Muscle of leg (tissue), 11 donors: Measurements from ENCODE around the gene ACOT8. TPM values are rescaled to one million over a fixed set of nuclear protein-coding genes. Genes with fewer than 3 reads are reported as not detected.

ENCODE experiments used
- DNase-seq: peaks from one replicate; pipeline ENCODE4 v3.0.0; 2013
- H3K27ac ChIP-seq: one replicate; pipeline ENCODE4 v1.5.1; 2013; ENCODE audit warnings: mild to moderate bottlenecking, low read length, control low read depth
- H3K27me3 ChIP-seq: one replicate; pipeline ENCODE4 v1.6.1; 2013; ENCODE audit warnings: low read length; ENCODE audit not compliant: control insufficient read depth, insufficient read depth
- H3K36me3 ChIP-seq: one replicate; pipeline ENCODE4 v1.6.1; 2013; ENCODE audit warnings: low read length; ENCODE audit not compliant: control insufficient read depth, insufficient read depth
- H3K4me1 ChIP-seq: one replicate; pipeline ENCODE4 v1.6.1; 2013; ENCODE audit warnings: low read length; ENCODE audit not compliant: control insufficient read depth, insufficient read depth
- H3K4me3 ChIP-seq: one replicate; pipeline ENCODE4 v1.5.1; 2013; ENCODE audit warnings: low read length, control low read depth
- H3K9me3 ChIP-seq: replicated peaks from 2 replicates; pipeline ENCODE4 v1.6.1; 2013; ENCODE audit warnings: low read depth, low read length; ENCODE audit not compliant: control insufficient read depth
- WGBS: methylation state at CpG from one replicate; pipeline ENCODE4 v1.1.5; 2013; ENCODE audit warnings: missing lambda C conversion rate; ENCODE audit not compliant: insufficient coverage; 5-methylcytosine and 5-hydroxymethylcytosine counted together
- polyA plus RNA-seq, 8 donors: library from polyadenylated mRNA; unstranded; fragments of 120-200 nt; gene quantifications; one replicate each; pipeline versions ENCODE4 v1.2.1 to v1.2.3, GENCODE V29; 2013; ENCODE audit warnings: inconsistent platforms in 1 of 8, low replicate concordance in 1 of 8; ENCODE audit not compliant: insufficient read length in 8 of 8, insufficient read depth in 1 of 8
- total RNA-seq: library from RNA; stranded (reverse); fragments of 120-200 nt; gene quantifications from one replicate; pipeline ENCODE4 v1.2.4, GENCODE V29; 2013

Gene ACOT8
- total and polyA plus RNA-seq, 9 donors: 16.8 to 22.5 (median 19.5) TPM

DNA sequence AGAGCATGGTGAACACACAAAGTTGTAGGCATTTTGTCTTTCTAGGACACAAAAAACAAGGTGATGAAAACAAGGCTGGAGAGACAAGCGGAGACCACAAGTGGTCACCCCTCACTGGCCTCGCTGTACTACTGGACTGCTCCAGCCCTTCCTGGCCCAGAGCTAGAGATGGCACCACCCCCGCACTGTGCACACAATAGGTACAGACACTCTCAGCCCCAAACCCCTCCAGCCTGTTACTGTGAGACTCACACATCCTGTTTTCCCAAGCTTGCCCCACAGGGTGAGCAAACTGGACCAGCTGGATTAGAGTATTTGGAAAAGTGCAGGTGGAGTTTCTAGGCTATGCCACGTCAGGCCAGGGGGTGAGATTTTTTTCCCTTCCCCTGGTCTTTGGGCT is 15.4 kb upstream of the ACOT8 start:
- no peak for DNase-seq
- H3K9me3 ChIP-seq: no peaks in the 10 kb centered on the region
- 100% methylated on average over 1 of the region's 4 CpGs for WGBS
- no peaks in the 10 kb centered on the region for H3K4me1 ChIP-seq
- H3K36me3 ChIP-seq: peaks cover 15% of the 10 kb centered on the region
- H3K27ac ChIP-seq: no peak overlapping the region
- H3K4me3 ChIP-seq: no peak overlapping the region
- H3K27me3 ChIP-seq: no peaks in the 10 kb centered on the region

DNA sequence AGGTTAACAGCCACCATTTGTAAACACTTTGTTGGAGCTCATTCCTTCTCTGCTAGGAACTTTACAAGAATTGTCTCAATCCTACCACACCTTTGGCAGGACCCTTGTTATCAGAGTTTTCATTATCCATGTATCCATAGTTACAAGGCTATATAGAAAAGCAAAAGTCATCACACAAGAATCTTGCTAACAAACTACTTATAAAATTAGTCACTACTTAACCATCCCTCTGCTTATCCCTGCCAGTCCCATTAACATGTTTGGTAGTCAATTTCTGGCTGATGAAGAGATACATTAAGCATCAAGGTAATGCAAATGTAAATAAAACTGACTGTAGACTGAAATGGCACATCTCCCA is 10.6 kb upstream of the ACOT8 start:
- H3K9me3 ChIP-seq: no peaks in the 10 kb centered on the region
- peaks cover 3% of the 10 kb centered on the region for H3K36me3 ChIP-seq
- H3K27me3 ChIP-seq: no peaks in the 10 kb centered on the region
- no peak for DNase-seq
- no peak overlapping the region for H3K27ac ChIP-seq
- H3K4me3 ChIP-seq: no peak overlapping the region
- H3K4me1 ChIP-seq: no peaks in the 10 kb centered on the region

DNA sequence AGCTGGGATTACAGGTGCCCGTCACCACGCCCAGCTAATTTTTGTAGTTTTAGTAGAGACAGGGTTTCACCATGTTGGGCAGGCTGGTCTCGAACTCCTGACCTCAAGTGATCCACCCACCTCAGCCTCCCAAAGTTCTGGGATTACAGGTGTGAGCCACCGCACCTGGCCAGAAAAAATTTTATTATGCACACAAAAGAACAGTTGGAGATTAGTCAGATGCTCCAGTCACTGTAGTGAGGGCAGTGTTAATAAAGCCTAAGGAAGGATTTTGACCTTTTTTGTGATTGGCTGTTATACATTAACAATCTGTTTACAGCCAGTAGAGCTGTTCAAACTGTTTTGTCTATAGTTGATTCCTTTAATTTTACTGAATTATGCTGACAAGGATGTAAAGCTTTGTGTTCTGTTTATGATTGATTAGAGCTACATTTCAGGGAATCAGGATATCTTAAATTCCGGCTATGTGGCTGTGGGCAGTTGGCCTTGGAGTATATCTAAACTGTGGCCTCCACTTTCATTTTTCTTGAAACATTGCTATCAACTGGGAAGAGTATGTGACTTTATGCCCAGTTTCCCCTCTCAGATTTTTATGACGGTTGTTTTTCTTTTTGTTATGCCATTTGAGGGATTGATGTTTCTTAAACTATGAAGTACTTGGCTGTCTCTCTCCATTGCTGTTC is 10.1 kb upstream of the ACOT8 start:
- H3K4me3 ChIP-seq: no peak overlapping the region
- H3K36me3 ChIP-seq: no peaks in the 10 kb centered on the region
- H3K27me3 ChIP-seq: no peaks in the 10 kb centered on the region
- DNase-seq: no peak
- no peak overlapping the region for H3K27ac ChIP-seq
- no CpG with 5 or more reads among the region's 6 CpGs for WGBS
- no peaks in the 10 kb centered on the region for H3K4me1 ChIP-seq
- H3K9me3 ChIP-seq: no peaks in the 10 kb centered on the region

DNA sequence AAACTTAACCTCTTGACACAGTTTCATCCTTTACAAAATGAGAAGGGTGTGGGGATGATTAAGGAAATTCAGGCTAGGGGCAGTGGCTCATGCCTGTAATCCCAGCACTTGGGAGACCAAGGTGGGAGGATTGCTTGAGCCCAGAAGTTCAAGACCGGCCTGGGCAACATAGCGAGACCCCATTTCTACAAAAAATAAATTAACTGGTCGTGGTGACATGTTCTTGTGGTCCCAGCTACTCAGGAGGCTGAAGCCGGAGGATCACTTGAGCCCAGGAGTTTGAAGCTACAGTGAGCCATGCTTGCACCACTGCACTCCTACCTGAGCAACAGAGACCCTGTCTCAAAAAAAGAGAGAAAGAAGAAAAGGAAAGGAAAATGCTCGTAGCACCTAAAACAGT is 9.3 kb upstream of the ACOT8 start:
- WGBS: 100% methylated on average over 2 of the region's 5 CpGs
- DNase-seq: no peak
- no peaks in the 10 kb centered on the region for H3K36me3 ChIP-seq
- no peaks in the 10 kb centered on the region for H3K9me3 ChIP-seq
- H3K4me3 ChIP-seq: no peak overlapping the region
- no peak overlapping the region for H3K27ac ChIP-seq
- H3K27me3 ChIP-seq: no peaks in the 10 kb centered on the region
- H3K4me1 ChIP-seq: no peaks in the 10 kb centered on the region

DNA sequence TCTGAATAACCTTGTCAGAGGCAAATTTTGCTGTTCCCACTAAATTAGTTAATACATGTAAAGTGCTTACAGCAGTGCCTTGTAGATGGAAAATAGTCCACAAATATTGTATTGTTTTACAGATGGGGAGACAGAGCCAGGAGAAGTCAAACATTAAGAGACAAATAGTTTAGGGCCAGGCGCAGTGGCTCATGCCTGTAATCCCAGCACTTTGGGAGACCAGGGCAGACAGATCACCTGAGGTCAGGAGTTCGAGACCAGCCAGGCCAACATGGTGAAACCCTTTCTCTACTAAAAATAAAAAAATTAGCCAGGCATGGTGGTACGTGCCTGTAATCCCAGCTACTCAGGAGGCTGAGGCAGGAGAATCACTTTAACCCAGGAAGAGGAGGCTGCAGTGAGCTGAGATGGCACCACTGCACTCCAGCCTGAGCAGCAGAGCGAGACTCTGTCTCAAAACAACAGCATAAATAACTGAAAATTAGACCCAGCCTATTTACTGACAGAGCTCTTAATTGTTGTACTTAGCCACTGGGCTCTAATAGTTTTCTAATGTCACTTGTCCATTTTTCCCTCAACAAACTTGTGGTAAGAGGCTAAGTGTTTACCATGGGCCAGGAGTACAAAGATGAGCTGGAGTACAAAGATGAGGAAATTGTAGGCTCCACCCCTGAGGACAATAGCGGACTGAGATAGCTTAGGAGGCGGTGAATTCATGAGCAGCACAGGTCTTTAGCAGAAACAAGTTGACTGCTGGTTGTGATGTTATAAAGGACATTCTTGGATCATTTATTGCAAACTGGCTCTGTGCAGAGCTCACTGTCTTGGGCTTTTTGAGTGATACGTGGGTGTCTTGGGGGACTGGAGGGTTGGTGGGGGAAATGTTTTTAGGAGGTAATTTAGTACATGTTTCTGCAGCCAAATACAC is 6.6 kb upstream of the ACOT8 start:
- no peaks in the 10 kb centered on the region for H3K9me3 ChIP-seq
- DNase-seq: no peak
- 90% methylated on average over 5 of the region's 7 CpGs for WGBS

DNA sequence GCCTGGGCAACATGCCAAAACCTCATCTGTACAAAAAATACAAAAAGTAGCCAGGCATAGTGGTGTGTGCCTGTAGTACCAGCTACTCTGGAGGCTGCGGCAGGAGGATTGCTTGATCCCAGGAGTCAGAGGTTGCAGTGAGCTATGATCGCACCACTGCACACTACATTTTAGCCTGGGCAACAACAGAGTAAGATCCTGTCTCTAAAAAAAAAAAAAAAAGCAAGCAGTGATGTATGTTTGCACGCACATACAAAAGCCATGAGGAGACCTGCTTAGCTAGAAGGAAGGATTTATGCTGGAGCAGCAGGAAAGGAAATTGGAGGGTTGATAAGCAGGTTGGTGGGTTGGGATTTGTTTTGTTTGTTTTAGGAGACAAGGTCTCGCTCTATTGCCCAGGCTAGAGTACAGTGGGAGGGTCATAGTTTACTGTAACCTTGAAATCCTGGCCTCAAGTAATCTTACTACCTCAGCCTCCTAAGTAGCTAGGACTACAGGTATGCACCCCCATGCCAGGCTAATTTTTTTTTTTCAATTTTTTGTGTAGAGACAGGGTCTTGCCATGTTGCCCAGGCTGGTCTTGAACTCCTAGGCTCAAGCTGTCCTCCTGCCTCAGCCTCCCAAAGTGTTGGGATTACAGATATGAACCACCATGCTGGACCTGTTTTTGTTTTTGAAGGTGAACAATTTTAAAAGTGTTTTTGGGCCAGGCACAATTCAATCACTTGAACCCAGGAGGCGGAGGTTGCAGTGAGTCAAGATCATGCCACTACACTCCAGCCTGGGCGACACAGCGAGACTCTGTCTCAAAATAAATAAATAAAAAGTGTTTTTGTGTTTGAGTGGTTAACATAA is 4.3 kb upstream of the ACOT8 start:
- Histone ChIP-seq H3K36me3 (no peaks in the 10 kb centered on the region), H3K9me3 (no peaks in the 10 kb centered on the region), H3K4me3 (no peak overlapping the region), H3K27me3 (no peaks in the 10 kb centered on the region), H3K27ac (no peak overlapping the region), H3K4me1 (peaks cover 12% of the 10 kb centered on the region)
- DNase-seq: no peak
- 80% methylated on average over 1 of the region's 7 CpGs for WGBS

More for the DNA sequence above, 6.6 kb upstream of the ACOT8 start:
- Histone ChIP-seq H3K27ac (no peak overlapping the region), H3K4me3 (no peak overlapping the region), H3K4me1 (no peaks in the 10 kb centered on the region), H3K27me3 (no peaks in the 10 kb centered on the region), H3K36me3 (no peaks in the 10 kb centered on the region)

DNA sequence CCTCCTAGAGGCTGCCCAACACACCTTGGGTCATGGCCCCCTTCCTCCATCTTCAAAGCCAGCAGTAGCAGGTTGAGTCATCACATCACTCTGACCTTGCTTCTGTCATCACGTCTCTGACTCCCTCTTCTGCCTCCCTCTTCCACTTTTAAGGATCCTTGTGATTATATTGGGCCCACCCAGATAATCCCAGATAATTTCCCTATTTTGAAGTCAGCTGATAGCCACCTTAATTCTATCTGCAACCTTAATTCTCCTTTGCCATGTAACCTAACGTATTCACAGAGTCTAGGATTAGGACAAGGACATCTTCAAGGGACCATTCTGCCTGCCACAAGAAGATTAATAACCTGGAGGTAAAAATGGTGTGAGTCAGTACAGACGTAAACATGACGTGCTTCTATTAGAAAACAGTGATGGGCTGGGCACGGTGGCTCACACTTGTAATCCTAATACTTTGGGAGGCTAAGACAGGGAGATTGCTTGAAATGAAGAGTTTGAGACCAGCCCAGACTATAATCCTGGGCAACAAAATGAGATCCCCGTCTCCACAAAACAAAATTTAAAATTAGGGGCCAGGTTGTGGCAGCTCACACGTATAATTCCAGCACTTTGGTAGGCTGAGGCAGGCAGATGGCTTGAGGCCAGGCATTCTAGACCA is 3.5 kb upstream of the ACOT8 start:
- Histone ChIP-seq H3K27me3 (no peaks in the 10 kb centered on the region), H3K4me3 (no peak overlapping the region), H3K4me1 (peaks cover 19% of the 10 kb centered on the region), H3K36me3 (no peaks in the 10 kb centered on the region), H3K9me3 (no peaks in the 10 kb centered on the region), H3K27ac (no peak overlapping the region)
- DNase-seq: no peak
- 85% methylated on average over 6 of the region's 7 CpGs for WGBS

DNA sequence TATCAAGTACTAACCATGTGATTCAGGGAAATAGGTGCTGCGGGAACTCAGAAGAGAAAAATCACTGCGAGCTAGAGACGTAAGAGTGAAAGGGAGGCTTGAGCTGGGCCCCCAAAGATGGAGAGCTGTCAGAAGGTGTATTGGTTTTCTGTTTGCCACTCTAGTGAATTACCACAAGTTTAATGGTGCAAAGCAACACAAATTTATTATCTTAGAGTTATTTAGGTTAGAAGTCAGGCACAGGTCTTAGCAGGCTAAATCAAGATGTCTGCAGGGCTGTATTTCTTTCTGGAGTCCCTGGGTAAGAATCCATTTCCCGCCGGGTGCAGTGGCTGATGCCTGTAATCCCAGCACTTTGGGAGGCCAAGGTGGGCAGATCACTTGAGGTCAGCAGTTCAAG is 2.7 kb upstream of the ACOT8 start:
- Histone ChIP-seq H3K27ac (no peak overlapping the region), H3K9me3 (no peaks in the 10 kb centered on the region), H3K4me3 (no peak overlapping the region), H3K27me3 (no peaks in the 10 kb centered on the region), H3K36me3 (peaks cover 4% of the 10 kb centered on the region), H3K4me1 (peaks cover 23% of the 10 kb centered on the region)
- DNase-seq: no peak
- WGBS: 85% methylated on average over 5 of the region's 5 CpGs

DNA sequence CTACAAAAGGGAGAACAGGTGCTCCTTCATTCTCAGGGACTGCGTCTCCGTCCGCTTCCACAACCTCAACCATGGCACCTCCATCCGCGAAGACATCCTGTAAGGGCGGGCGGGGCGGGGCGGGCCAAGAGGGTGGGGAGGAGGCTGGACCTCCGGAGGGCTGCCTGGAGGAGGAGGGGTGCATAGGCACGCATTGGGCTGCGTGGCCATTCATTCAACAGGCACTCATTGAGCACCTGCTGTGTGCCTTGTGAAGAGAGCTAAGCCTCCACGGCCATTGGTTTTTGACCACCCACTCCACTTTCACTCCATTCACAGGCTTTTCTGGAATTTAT is 657 bp upstream of the ACOT8 start:
- Histone ChIP-seq H3K27ac (peak overlapping the region; percentile 84), H3K9me3 (no peaks in the 10 kb centered on the region), H3K4me1 (peaks cover 23% of the 10 kb centered on the region), H3K27me3 (no peaks in the 10 kb centered on the region), H3K4me3 (peak overlapping the region; percentile 87), H3K36me3 (peaks cover 15% of the 10 kb centered on the region)
- WGBS: 17% methylated on average over 1 of the region's 13 CpGs
- DNase-seq: no peak

DNA sequence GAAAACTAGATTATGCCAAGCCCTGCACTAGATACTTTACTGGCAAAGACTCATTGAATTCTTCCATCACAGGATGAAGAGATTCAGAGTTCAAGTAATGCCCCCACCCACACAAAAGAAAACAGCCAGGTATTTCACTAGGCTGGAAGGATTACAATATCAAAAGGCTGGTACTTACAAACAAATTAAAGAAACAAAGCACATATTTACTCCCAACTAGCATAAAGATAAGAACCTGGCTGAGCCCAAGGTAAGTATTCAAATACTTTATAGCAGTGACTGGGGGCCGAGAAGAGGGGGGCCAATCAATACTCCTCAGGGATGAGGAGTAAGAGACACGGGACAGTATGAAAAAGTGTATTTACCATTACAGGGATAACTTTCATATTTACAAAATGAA is 3.7 kb downstream of the ACOT8 start:
- H3K27me3 ChIP-seq: no peaks in the 10 kb centered on the region
- no peak overlapping the region for H3K4me3 ChIP-seq
- WGBS: no CpG with 5 or more reads among the region's 2 CpGs
- peaks cover 36% of the 10 kb centered on the region for H3K36me3 ChIP-seq
- no peaks in the 10 kb centered on the region for H3K9me3 ChIP-seq
- peaks cover 23% of the 10 kb centered on the region for H3K4me1 ChIP-seq
- H3K27ac ChIP-seq: no peak overlapping the region
- no peak for DNase-seq
